HFF-Myc (cell line): ENCODE measurements around the gene EPHA6.
"Not testable (repeated sequence)": the region's sequence is repeated elsewhere in the genome, so short reads cannot be mapped to it uniquely, and the experiment has no call there.

Experiments
- DNase-seq: peaks from one replicate; pipeline ENCODE4 v3.0.0-alpha.2; 2011; ENCODE audit warnings: low read depth; ENCODE audit errors: extremely low read depth
- H3K4me3 ChIP-seq: replicated peaks from 2 replicates; pipeline ENCODE4 v1.5.1; 2011; ENCODE audit warnings: low read depth, mild to moderate bottlenecking, control low read depth, low read length
- CTCF ChIP-seq: IDR thresholded peaks from 2 replicates; pipeline ENCODE4 v1.5.1; 2012; ENCODE audit warnings: mild to moderate bottlenecking, low read depth, low read length, control low read depth; ENCODE audit errors: missing control alignments

EPHA6 gene

DNA sequence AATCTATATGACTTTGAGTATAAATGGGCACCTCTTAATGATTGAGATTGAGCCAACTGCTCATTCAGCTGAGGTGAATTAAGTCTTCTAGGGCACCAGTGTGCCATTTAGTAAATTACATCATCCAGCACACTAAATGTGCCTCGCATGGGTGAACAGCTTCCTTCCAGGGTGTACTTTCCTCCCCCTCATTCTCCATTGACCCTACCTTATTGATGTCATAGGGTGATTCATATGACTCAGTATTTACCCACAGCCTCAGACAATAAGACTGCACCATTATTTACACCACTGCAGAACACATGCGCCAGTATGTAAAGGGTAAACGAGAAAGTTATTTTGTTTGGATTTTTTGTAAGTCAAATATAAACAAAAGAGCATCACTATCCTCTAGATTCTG lies 765.0 kb downstream of the EPHA6 start:
- no peak overlapping the region for H3K4me3 ChIP-seq
- TF ChIP-seq CTCF: no peak
- no peak for DNase-seq

GRCh38 chr3:97610626-97611025 lies 796.2 kb downstream of the EPHA6 start:
- no peak for DNase-seq
- H3K4me3 ChIP-seq: no peak overlapping the region
- no peak for TF ChIP-seq CTCF

DNA sequence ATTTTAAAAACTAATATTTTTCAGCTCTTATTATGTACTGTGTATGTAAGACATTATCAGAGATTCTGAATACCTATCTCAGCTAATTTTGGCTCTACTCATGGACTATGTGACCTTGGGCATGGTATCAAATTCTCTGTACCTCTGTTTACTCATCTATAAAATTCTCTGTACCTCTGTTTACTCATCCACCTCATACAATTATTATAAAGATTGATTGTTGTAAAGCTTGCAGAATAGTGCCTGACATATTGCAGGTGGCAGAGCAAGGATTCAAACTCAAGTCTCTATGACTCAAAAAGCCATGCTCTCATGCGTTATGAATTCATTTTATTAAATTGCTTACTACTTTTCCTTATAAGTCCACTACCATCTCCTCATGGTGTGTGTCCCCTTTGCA lies 798.2 kb downstream of the EPHA6 start:
- no peak for DNase-seq
- TF ChIP-seq CTCF: no peak
- no peak overlapping the region for H3K4me3 ChIP-seq

DNA sequence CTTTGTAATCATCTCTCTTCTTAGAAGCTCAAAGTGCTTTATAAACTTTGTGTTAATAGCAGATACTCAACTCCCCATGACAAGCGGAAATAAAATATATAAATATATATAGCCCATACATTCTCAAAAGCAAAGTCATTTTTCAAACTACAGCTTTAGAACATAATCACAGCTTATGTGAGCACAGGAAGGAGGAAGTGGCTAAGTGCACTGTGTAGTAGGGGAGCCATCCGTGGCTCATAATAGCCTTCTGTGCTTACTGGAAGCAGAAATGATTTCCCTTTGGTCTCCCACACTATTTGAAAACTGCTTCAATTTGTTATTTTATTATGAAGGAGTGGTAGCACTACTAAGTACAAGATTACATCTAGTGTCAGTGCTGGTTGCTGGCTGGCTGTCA lies 798.7 kb downstream of the EPHA6 start:
- no peak for DNase-seq
- TF ChIP-seq CTCF: no peak
- no peak overlapping the region for H3K4me3 ChIP-seq

DNA sequence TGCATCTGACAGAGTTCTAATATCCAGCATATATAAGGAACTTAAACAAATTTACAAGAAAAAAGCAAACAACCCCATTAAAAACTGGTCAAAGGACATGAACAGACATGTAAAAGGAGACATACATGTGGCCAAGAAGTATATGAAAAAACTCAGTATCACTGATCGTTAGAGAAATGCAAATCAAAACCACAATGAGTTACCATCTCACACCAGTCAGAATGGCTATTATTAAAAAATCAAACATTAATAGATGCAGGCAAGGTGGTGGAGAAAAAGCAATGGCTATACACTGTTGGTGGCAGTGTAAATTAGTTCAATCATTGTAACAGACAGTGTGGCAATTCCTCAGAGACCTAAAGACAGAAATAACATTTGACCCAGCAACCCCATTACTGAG lies 806.1 kb downstream of the EPHA6 start:
- DNase-seq, H3K4me3 ChIP-seq: not testable (repeated sequence)

- no peak for DNase-seq
Measured at GRCh38 chr3:97636465-97636864, 822.1 kb downstream of the EPHA6 start.

DNA sequence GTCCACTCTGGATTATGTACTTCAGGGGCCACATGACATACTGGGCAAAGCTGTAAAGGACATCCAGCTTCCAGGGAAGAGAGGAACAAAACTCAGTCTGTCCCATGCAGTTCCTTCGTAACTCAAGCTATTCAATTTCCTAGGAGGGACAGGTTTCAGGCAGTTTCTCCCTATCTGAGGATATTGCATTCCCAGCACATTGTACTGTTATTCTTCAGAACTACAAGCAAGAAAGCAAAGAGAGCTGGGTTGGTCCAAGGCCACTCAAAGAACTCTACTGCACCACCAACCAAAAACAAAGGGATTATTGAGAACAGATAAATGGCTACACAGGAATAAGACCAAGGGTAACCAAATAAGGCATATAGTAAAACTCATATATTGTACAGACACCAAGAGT lies 832.5 kb downstream of the EPHA6 start:
- no peak for TF ChIP-seq CTCF
- DNase-seq: no peak
- no peak overlapping the region for H3K4me3 ChIP-seq

More at GRCh38 chr3:97636465-97636864, 822.1 kb downstream of the EPHA6 start:
- no peak for TF ChIP-seq CTCF
- H3K4me3 ChIP-seq: no peak overlapping the region
